Thyroid gland (tissue), 4 donors: ENCODE results near the gene MYH10.

Source experiments
- CTCF ChIP-seq, 6 experiments: fragments of 200-600 bp in 3 of 6; fragments of 450-650 bp in 3 of 6; sonication (generic) in 3 of 6; IDR thresholded peaks; one replicate each; pipeline ENCODE4 v1.5.1; 2016 to 2019; ENCODE audit warnings: antibody characterized with exemption in 6 of 6, mild to moderate bottlenecking in 2 of 6, inconsistent platforms in 1 of 6, moderate library complexity in 1 of 6
- POLR2A ChIP-seq, 2 donors: fragments of 450-650 bp; IDR thresholded peaks; one replicate each; pipeline ENCODE4 v1.6.1; 2017; ENCODE audit warnings: antibody characterized with exemption in 2 of 2, mild to moderate bottlenecking in 2 of 2, moderate library complexity in 1 of 2

DNA sequence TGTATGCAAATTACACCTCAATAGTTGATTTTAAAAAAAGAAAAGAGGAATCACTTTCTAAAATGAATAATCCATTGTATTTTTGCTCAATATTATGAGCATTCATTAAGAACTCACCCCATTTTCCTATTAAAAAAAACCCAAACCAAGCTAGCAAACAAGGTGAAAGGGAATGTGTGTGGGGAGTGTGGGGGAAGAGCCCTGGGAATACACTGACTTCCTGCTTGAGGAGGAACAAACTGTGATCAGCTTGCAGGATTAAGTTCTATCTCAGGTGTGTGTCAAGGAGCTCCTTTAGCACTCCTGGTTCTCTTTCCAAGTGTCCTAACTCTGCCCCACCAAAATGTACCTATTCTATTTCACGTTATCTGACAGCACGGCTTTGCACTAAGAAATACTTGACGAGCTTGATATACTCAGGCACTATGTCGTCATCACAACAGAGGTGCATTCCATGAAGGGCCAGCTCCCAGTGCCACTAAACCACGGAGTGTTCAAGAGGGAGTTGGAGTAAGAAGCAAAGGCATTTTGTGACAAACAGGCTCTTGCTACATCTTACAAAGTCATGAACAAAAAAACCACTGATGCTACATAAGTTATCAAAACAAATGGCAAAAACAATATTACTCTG, 73.2 kb downstream of the MYH10 start:
- TF ChIP-seq CTCF (IDR thresholded peaks at IDR 0.05) (no peak), POLR2A (IDR thresholded peaks at IDR 0.05) (no peak)
